Heart right ventricle (tissue), 16 donors: ENCODE data around the gene ACVR1B. TPM values are rescaled to one million over a fixed set of nuclear protein-coding genes. Genes with fewer than 3 reads are reported as not detected.

Experiments used
- ATAC-seq, 8 donors: fragments of 200-7000 bp; cut with Tn5 transposase; one replicate each; pipeline ENCODE4 v1.9.1; 2020; ENCODE audit warnings: mild to moderate bottlenecking in 8 of 8, moderate library complexity in 8 of 8, moderate number of reproducible peaks in 1 of 8
- DNase-seq, 2 donors: peaks; one replicate each; pipeline ENCODE4 v3.0.0-alpha.2; 2020
- H3K27ac ChIP-seq, 10 donors: fragments of 200-600 bp; sonication (generic) in 2 of 10; one replicate each; pipeline versions ENCODE4 v1.5.0 to v1.8.0; 2020 to 2022; ENCODE audit warnings: mild to moderate bottlenecking in 3 of 10
- H3K27me3 ChIP-seq, 7 donors: fragments of 200-600 bp; one replicate each; pipeline ENCODE4 v1.8.0; 2021 to 2022; ENCODE audit warnings: mild to moderate bottlenecking in 2 of 7
- H3K36me3 ChIP-seq, 9 donors: fragments of 200-600 bp; sonication (generic) in 1 of 9; one replicate each; pipeline versions ENCODE4 v1.5.0 to v1.8.0; 2020 to 2022; ENCODE audit warnings: mild to moderate bottlenecking in 2 of 9
- H3K4me1 ChIP-seq, 9 donors: fragments of 200-600 bp; sonication (generic) in 1 of 9; one replicate each; pipeline versions ENCODE4 v1.5.0 to v1.8.0; 2020 to 2022; ENCODE audit warnings: mild to moderate bottlenecking in 4 of 9
- H3K4me3 ChIP-seq, 10 donors: fragments of 200-600 bp; sonication (generic) in 2 of 10; one replicate each; pipeline versions ENCODE4 v1.5.0 to v1.8.0; 2020 to 2022; ENCODE audit warnings: mild to moderate bottlenecking in 7 of 10, moderate library complexity in 2 of 10
- H3K9me3 ChIP-seq, 11 donors: fragments of 200-600 bp in 10 of 11; sonication (generic) in 2 of 11; one replicate each; pipeline versions ENCODE4 v1.5.0 to v1.8.0; 2013 to 2022; ENCODE audit warnings: mild to moderate bottlenecking in 2 of 11, control low read depth in 1 of 11, moderate library complexity in 1 of 11
- WGBS, 2 donors: extraction: QIAGEN DNeasy Blood & Tissue Kit; methylation state at CpG; one replicate each; pipeline ENCODE4 v1.1.7; 2013; ENCODE audit warnings: inconsistent platforms in 1 of 2; 5-methylcytosine and 5-hydroxymethylcytosine counted together
- intact Hi-C, 10 donors: fragments of 100-400 bp; cut with DNase I; formaldehyde crosslinking; loops; one replicate each; pipeline versions ENCODE4 v1.11.1 to v1.14.2; 2022
- polyA plus RNA-seq, 2 donors: library from polyadenylated mRNA; stranded (reverse); fragments of 200-250 nt; gene quantifications; one replicate each; pipeline ENCODE4 v1.2.3, GENCODE V29; 2013
- total RNA-seq, 10 donors: library from RNA; stranded (reverse); fragmentation: NEBNext Ultra II Directional in 3 of 10; extraction: Animal tissue kit (Norgen Biotek cat#: 25700) in 3 of 10; gene quantifications; one replicate each; pipeline versions ENCODE4 v1.2.1 to v1.2.4, GENCODE V29; 2021 to 2023
- TF ChIP-seq, protein P1 (sequence below), 9 donors: fragments of 200-600 bp; sonication (generic) in 2 of 9; IDR thresholded peaks; one replicate each; pipeline versions ENCODE4 v1.5.0 to v1.8.0; 2021 to 2022; ENCODE audit warnings: antibody characterized with exemption in 9 of 9, mild to moderate bottlenecking in 5 of 9, moderate library complexity in 1 of 9
- donor health status: Arrhythmogenic right ventricular cardiomyopathy.
- donor health status: ischemic (EF 13 %, LVEDD 7.1; RV severe dilation, severe dysfunction).
- donor health status: healthy with polysubstance abuse.
- donor health status: DM: no; HTN: yes; CAD: no.
- donor health status: DM: no; HTN: no; CAD: no.
- donor health status: ischemic (EF 25% LVEDD 6.9; RV normal size, moderate dysfunction).
- donor health status: ischemic (EF 25% LVEDD 5.7; RV mildly dilated, moderate dysfunction).
- donor health status: healthy.
- donor health status: DM: yes; HTN: yes; CAD: no.
- donor health status: Ischemic cardiomyopathy.
- donor health status: ischemic (EF 35%, LVEDD 5.7; RV mildly dilated, moderate dysfunction).
- donor health status: nonischemic (EF 11% LVEDD 7.7; RV severe dilation, severe dysfunction).
- donor health status: DM: yes; HTN: yes; CAD: no.
- donor health status: PGD.
- donor health status: ischemic (EF 29% LVEDD 5.4; RV normal size, mild dysfunction).
- donor health status: nonischemic (EF 23%, LVEDD 6.1; RV moderate dilation, normal function).

Gene ACVR1B
- total and polyA plus RNA-seq, 12 donors: 5.8 to 15.5 (median 9.7) TPM

DNA sequence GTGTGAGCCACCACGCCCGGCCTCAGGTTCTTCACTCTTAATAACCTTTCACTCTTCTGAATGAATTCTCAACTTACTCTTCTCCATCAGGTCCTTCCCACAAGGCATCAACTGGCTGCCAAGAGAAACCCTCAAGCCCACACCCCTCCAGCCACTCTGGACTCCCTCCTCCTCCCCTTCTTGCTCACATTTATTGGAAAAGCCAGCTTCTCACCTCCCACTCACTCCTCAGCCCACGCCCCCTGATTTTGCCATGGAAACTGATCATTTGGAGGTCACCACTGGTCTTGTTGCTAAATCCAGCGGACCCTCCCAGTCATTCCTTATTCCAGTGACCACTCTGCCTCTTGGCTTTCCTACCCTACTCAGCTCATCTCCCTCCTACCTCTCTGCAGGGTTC is 17.4 kb upstream of the ACVR1B start:
- Histone ChIP-seq H3K9me3 (no peaks in the 10 kb centered on the region), H3K27ac (no peak overlapping the region), H3K36me3 (no peaks in the 10 kb centered on the region), H3K4me3 (no peak overlapping the region), H3K4me1 (peaks cover 0 to 12% (median 0%) of the 10 kb centered on the region in 9 donors), H3K27me3 (no peaks in the 10 kb centered on the region)
- ATAC-seq (no peak), DNase-seq (no peak)
- TF ChIP-seq, protein P1, sequence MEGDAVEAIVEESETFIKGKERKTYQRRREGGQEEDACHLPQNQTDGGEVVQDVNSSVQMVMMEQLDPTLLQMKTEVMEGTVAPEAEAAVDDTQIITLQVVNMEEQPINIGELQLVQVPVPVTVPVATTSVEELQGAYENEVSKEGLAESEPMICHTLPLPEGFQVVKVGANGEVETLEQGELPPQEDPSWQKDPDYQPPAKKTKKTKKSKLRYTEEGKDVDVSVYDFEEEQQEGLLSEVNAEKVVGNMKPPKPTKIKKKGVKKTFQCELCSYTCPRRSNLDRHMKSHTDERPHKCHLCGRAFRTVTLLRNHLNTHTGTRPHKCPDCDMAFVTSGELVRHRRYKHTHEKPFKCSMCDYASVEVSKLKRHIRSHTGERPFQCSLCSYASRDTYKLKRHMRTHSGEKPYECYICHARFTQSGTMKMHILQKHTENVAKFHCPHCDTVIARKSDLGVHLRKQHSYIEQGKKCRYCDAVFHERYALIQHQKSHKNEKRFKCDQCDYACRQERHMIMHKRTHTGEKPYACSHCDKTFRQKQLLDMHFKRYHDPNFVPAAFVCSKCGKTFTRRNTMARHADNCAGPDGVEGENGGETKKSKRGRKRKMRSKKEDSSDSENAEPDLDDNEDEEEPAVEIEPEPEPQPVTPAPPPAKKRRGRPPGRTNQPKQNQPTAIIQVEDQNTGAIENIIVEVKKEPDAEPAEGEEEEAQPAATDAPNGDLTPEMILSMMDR (IDR thresholded peaks at IDR 0.05): no peak
- WGBS, 2 donors: 96 to 97% methylated on average over 4 of the region's 4 CpGs
- intact Hi-C loops: no loop called here

DNA sequence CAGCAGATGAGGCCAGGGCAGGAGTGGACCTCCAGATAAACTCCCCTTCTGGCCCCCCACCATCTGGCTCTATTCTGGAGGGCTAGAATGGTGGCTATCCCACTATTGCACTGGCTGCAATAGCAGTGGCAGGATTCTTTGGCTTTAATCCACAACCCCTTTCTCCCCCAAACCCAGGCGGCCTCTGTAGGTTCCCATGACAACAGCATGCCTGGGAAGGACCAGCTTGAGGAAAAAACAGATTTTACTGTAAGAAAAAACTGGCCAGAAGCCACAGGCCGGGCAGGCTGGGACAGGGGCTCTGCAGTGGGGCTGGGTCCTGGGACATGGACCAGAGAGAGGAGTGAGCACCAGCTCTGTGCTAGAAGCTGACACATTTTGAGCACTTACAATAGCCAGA is 13.6 kb upstream of the ACVR1B start:
- H3K4me3 ChIP-seq: no peak overlapping the region
- no peaks in the 10 kb centered on the region for H3K9me3 ChIP-seq
- no peaks in the 10 kb centered on the region for H3K36me3 ChIP-seq
- no peak for ATAC-seq
- TF ChIP-seq, protein P1 (IDR thresholded peaks at IDR 0.05): no peak
- 83 to 84% methylated on average over 2 of the region's 2 CpGs for WGBS, 2 donors
- no peaks in the 10 kb centered on the region for H3K27me3 ChIP-seq
- no peak overlapping the region for H3K27ac ChIP-seq
- DNase-seq: no peak
- peaks cover 3 to 16% (median 10%) of the 10 kb centered on the region in 9 donors for H3K4me1 ChIP-seq
- intact Hi-C loops: loop anchor here in 1 of 10 donors (5.0 kb wide), 1 partner anchor 44 kb away; no protein-coding TSS in a partner anchor

DNA sequence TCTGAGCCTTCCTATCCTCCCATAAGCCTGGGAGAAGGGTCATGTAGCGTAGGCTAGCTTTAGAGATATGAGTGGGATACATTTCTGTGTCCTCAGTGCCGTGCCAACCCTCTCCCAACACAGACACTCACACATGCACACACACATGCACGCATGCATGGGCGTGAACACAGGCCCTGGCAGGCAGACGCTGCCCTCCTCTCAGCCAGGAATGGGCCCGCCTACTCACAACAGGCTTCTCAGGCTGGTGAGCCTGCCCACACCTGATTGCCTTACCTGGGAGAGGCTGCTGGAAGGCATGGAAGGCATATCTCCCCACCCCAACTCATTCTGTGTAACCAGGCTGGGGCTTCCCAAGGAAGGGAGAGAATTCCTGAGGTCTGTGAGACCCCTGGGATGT is 12.8 kb upstream of the ACVR1B start:
- Histone ChIP-seq H3K9me3 (peaks cover 0 to 3% (median 0%) of the 10 kb centered on the region in 11 donors), H3K4me3 (no peak overlapping the region), H3K27ac (no peak overlapping the region), H3K4me1 (peaks cover 3 to 16% (median 10%) of the 10 kb centered on the region in 9 donors), H3K27me3 (no peaks in the 10 kb centered on the region), H3K36me3 (no peaks in the 10 kb centered on the region)
- DNase-seq (no peak), ATAC-seq (no peak)
- 94 to 95% methylated on average over 6 of the region's 6 CpGs for WGBS, 2 donors
- intact Hi-C loops: loop anchor here in 1 of 10 donors (5.0 kb wide), 1 partner anchor 44 kb away; no protein-coding TSS in a partner anchor
- TF ChIP-seq, protein P1 (IDR thresholded peaks at IDR 0.05): no peak

- ATAC-seq (peak; percentile 44 to 76 (median 62)), DNase-seq (peak in 1 of 2 donors; percentile 30)
- H3K27me3 ChIP-seq: no peaks in the 10 kb centered on the region
- no peak overlapping the region for H3K4me3 ChIP-seq
- H3K4me1 ChIP-seq: peaks cover 3 to 16% (median 10%) of the 10 kb centered on the region in 9 donors
- TF ChIP-seq, protein P1 (IDR thresholded peaks at IDR 0.05): no peak
- 12 to 26% methylated on average over 15 of the region's 15 CpGs for WGBS, 2 donors
- H3K36me3 ChIP-seq: no peaks in the 10 kb centered on the region
- peaks cover 0 to 23% (median 13%) of the 10 kb centered on the region in 11 donors for H3K9me3 ChIP-seq
- no peak overlapping the region for H3K27ac ChIP-seq
- intact Hi-C loops: no loop called here
These were observed 10.4 kb upstream of the ACVR1B start for GRCh38 chr12:51941011-51941581.
